GM21381 (cell line): Measurements from ENCODE around the gene KRTAP8-1.

Experiments
- ATAC-seq: cut with Tn5 transposase; IDR thresholded peaks from one replicate; pipeline ENCODE4 v1.9.1; 2021; ENCODE audit warnings: mild to moderate bottlenecking, moderate library complexity; ENCODE audit not compliant: unreplicated experiment

Gene KRTAP8-1, protein sequence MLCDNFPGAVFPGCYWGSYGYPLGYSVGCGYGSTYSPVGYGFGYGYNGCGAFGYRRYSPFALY

DNA sequence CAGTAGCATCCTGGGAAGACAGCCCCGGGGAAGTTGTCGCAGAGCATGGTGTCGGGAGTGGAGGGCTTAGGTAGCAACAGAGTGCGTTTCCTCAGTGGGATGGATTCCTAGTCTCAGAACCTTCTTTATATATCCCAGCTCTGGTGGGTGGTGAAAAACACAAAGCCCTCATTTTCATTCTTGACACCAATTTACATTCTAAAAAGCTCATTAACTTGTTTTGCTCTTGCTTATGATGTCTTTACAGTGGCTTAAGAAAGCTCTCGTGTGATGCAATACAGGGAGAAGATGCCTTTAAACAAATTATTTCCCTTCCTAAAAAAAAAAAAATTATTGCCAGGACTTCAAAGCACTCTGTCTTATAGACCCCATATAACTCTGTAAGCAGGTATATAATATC lies at the start of gene KRTAP8-1:
Gene KRTAP8-1, minus strand, starts transcription at position 101 of the 400 bp plus-strand sequence. Its CDS starts 54 bp downstream, at position 47.
- ATAC-seq: no peak

DNA sequence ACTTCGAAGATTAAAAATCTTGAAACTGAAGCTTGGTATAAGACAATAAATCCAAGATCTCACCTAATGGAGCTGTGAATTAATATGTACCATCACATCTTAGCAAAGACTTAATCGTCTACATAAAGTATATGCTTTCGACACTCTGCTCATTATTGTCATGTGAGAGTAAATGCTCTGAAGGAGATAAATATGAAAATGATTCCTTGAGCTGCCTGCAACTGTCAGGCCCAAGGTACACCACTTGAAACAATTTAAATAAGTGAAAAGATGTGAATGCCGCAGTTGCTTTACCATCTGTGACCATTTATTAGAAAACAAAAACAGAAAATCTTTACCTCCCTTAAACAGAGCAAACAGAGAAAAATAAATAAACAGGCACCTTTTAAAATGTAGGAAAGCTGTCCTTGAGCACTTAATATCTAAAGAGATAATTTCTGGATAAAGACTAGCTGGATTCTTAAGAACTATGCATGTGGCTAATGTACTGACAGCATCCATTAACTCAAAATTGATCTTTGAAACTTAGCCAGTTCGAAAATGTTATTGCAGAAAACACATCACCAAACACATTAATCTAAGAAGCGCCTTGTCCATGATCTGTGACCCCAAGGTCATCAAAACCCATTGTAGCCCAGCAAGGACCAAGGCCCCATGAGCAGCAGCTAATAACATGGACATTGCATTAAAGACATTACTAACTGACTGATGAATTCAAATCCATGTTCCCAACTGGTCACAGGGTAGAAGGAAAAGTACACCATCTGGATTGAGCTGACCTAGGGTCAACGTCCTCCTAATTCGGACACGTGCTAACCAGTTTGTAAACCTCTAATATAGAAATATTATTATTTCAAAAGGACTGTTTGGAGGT lies 34.8 kb upstream of the KRTAP8-1 start:
- ATAC-seq: no peak

DNA sequence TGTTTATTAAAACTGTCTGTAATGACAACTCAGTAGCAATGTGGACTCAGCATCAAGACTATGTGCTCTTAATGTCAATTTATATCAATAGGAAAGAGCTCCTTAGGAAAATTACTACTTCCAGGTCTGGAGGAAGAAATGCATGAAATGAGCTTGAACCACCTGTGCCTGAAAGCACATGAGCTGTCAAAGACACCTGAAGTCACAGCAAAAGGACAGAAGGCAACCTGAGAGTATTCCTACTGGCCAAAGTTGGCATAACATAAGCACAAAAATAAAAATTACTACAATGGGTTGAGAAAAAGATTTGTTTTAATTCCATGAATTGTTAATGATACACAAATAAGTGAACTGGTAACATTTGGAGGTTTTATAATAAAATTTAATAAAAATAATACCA lies 29.9 kb upstream of the KRTAP8-1 start:
- no peak for ATAC-seq

DNA sequence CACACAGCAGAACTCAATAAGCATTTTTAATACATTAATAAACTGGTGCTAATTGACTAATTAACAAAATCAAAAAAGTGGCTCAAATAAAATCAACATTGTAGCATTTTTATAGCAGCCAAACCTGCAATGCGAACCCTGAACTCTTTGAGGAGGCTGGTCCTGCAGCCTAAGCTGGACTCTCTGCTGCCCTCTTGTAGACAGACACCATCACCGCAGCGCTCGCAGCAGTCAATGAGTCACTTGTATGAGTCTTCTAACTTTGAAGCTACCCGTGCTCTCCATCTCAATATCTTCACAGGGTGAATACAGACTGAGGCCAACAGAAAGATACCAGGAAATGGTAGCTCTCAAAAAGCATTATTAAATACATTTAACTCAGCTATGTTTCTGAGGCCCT lies 26.2 kb upstream of the KRTAP8-1 start:
- no peak for ATAC-seq

DNA sequence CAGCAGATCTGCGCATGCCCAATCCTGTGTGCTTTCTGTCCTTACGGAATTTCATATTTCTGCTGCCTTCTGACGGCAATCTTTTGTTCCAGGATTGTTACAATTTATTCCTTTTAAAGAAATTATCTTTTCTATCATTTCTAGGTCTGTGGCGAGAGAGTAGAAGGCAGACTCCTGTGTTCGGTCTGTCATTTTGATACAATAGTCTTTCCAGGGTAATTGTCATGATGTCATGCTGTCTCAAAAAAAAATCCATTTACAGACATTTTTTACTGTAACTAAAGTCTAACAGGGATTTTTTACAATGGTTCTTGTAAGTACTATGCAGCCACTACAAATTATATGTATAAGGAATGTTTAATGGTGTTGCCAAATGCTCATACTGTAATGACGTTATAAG lies 25.5 kb upstream of the KRTAP8-1 start:
- ATAC-seq: no peak

DNA sequence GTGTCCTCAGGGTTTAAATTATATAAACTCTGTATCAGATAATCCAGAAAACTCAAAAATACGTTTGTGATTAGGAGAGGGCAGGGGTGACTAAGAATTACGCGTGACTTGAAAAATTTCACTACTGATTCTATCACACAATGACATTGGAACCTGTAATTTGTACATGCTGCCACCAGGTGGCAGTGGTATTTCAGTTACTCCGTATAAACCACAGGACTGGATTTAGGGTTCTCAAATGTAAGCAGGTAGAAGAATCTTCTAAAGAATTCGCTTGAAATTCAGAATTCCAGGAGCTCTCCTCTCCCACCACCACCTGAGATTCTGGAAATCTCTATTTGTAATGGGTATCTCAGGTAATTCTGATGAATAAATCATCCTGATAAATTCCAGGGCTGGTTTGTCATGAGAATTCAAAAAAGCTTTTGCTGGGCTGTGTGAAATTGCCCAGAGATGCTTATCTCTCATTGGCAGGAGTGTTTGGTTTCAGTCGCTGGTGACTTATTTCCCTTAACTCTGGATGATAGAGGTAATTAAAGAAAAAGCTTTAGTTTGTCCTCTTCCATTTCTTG lies 18.2 kb upstream of the KRTAP8-1 start:
- ATAC-seq: no peak

DNA sequence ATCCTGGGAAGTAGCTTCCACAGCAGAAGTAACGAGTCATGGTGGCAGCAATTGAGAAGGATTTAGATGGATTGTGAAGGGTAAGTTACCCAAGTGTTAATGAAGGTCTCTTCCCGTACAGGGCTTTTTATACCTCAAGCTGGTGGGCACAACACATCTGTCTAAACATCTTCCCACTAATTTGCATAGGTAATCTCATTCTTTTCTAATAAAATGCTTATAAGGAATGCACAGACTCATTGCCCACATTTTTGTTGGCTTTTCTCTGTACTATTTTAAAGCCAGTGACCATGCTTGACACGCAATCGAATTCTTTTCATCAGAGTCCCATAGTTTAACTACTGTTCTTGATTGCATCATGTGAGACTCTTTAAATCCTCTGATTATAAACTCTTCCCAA lies 16.6 kb upstream of the KRTAP8-1 start, which contains the start of gene KRTAP7-1:
Gene KRTAP7-1, minus strand, starts transcription at position 101 of the 400 bp plus-strand sequence. Its CDS starts 61 bp downstream, at position 40.
- no peak for ATAC-seq

DNA sequence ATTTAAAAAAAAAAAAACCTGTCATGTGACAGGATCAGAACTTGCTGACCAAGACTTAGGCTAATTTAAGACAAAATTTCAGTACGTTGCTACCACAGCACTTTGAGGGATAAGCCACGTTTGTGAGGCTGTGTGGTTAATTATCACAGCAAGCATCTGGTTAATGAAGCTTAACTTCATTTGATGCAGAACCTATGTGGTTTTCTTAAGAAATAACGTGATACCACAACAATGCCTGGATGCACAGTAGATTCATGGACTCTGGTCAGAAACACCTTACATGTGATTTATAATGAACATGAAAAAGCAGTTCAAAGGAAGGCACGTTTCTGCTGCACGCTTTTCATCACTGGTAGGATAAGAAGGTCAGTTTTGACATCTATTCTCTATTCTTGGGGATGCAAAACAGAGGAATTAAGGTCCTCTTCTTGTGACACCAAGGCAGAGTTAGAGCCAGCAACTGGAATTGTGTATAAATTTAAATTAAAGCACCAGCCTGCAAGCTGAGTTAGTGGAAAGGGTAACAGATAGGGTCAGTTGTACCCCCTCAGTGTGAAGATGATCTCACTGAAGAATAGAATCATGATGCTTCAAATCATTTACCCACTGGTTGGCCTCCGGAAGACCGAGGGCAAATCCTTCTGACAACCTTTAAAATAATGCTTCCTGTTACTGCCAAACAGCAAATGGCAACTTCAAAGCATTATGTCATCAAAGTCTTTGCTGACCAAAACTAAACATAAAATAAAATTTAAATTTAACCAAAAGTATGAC lies 6.0 kb upstream of the KRTAP8-1 start:
- no peak for ATAC-seq

DNA sequence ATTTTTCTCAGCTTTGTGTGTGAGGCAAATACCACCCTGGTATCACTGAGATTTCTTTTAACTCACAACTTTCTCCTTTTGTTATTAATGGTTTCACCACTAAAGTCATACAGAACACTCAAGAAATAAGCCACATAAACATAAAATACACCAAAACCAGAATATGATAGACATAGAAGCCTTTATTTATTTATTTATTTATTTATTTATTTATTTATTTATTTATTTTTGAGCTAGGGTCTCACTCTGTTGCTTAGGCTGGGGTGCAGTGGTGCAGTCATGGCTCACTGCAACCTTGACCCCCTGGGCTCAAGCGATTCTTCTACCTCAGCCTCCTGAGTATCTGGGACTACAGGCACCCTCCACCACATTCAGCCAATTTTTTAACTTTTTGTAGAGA lies 12.5 kb downstream of the KRTAP8-1 start:
- no peak for ATAC-seq

DNA sequence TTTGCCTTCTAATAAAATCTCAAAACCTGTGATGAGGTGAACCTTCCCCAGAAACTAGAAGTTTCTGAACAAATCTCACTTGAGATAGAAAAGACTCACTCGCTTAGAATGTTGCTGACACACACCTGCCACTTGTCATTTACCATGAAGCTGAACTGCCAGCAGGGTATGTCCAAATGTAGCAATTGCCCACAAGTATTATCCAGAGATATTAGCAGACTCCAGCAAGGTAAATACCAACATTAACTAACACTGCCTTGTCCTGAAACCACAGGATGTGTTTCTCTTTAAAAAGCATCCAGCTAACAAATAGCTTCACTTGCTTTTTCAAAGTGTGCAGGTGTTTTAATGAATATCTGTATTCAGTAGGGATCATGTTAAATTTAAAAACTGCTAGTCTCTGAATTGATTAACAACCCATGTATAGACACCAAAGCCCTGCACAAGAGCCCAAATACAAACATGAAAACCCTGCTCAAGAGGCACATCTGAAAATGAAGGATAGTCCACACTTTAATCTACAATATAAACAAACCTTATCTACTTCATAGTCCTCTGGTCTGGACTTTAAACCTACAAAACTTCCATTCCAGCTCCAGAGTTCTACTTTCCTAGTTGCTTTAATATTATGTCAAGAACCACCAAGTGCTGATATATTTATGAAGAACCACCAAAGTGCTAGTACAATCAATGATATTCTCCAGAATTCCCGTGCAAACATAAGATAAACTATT lies 19.3 kb downstream of the KRTAP8-1 start:
- ATAC-seq: no peak

DNA sequence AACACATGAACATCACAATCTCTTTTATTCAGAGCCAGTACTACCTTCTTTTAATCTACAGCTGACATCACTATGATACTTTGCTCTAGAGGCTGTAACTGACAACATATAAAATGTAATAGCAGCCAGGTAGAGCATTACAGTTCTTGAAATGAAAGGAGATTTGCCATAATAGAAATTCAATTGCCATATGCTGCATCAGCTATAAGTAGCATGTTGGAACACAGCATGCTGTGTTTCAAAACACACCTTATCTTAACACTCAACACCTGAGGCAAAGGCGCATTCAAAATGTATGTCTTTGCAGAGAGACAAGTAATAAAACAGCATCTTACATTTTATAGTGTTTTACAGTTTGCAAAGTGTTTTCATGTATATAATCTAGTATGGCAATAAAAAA lies 33.8 kb downstream of the KRTAP8-1 start:
- no peak for ATAC-seq

DNA sequence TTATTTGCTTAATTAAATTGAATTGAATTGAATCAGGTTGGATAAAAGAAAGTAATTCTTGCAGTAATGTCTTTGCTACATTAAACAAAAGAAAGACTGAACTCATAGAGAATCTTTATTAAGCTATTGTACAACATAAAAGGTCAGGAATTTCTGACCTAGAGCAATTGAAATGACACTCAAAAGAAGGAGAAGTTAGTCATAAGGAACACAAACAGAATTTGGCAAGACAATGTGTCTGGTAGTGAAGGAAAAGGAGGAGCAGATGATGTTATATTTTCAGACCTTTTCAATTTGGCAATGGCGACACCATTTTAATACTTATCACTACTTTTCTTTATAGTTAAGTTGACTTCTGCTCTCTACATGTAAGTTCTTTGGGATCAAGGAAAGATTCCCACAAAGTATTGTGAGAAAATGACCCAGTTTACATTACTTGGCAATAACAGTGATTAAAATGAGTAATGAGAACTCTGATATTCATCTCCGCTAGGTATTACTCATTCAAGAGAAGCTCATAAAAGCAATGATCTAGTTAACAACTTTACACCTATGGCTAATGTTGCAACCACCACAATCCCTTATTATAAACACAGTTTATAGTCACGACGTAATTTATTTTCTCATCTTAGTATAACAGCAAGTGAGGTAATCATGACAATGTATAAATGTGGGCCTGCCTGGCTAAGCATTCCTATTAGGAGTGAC lies 43.2 kb downstream of the KRTAP8-1 start:
- no peak for ATAC-seq
